GM12878 (cell line): ENCODE data around the gene RAC2. TPM values are rescaled to one million over a fixed set of nuclear protein-coding genes. Genes with fewer than 3 reads are reported as not detected.

Experiments used
- ATAC-seq: fragments of 200-7000 bp; cut with Tn5 transposase; 3 replicates; pipeline ENCODE4 v1.9.1; 2020; ENCODE audit warnings: mild to moderate bottlenecking, moderate library complexity
- BruUV-seq: library from RNA; stranded (reverse); fragments of 400-500 nt; replicated peaks from 2 replicates; lab custom pipeline; 2021; lab: Mats Ljungman, UMichigan
- CTCF ChIA-PET: fragments of 300-600 bp; sonication (Branson Sonifier 250); formaldehyde crosslinking; extraction: SDS; loops from one replicate; lab custom pipeline; 2021; ENCODE audit warnings: inconsistent platforms; lab: Yijun Ruan, JAX
- POLR2A ChIA-PET: fragments of 350-600 bp; formaldehyde crosslinking; extraction: SDS; loops from one replicate; lab custom pipeline; 2021; ENCODE audit warnings: inconsistent platforms; lab: Charles Lee
- RAD21 ChIA-PET: fragments of 300-600 bp; sonication (Branson Sonifier 250); formaldehyde crosslinking; loops from one replicate; lab custom pipeline; 2023; ENCODE audit warnings: antibody characterized with exemption; ENCODE audit not compliant: unreplicated experiment; lab: Charles Lee
- SMC1A ChIA-PET: fragments of 300-600 bp; sonication (Branson Sonifier 250); formaldehyde crosslinking; loops from one replicate; lab custom pipeline; 2023; ENCODE audit not compliant: unreplicated experiment, uncharacterized antibody; lab: Charles Lee
- DNase-seq: peaks from one replicate; pipeline ENCODE4 v3.0.0-alpha.2; 2011; ENCODE audit warnings: low read depth, low spot score
- FAIRE-seq: peaks from 3 replicates; lab custom pipeline; 2011; peaks lifted over from hg19 to GRCh38; lab: Jason Lieb, UNC
- H2AFZ ChIP-seq: 2 replicates; pipeline ENCODE4 v1.6.0; 2011; ENCODE audit warnings: low read depth, low read length, control low read depth; ENCODE audit not compliant: control insufficient read depth
- H3K27ac ChIP-seq: 2 replicates; pipeline ENCODE4 v1.5.1; 2011; ENCODE audit warnings: control low read depth; ENCODE audit not compliant: control insufficient read depth, insufficient read depth
- H3K27me3 ChIP-seq, 2 experiments: replicated peaks in 1 of 2; 2 replicates each; pipeline versions ENCODE4 v1.6.0 to v1.6.1; 2011; ENCODE audit warnings: low read length in 1 of 2; ENCODE audit not compliant: control insufficient read depth in 2 of 2, insufficient read depth in 2 of 2
- H3K36me3 ChIP-seq, 2 experiments: 2 replicates each; pipeline ENCODE4 v1.5.1; 2011; ENCODE audit warnings: low read length in 1 of 2; ENCODE audit not compliant: control insufficient read depth in 2 of 2, insufficient read depth in 2 of 2
- H3K4me1 ChIP-seq: 2 replicates; pipeline ENCODE4 v1.6.1; 2011; ENCODE audit warnings: mild to moderate bottlenecking, low read length, moderate library complexity, mixed read lengths; ENCODE audit not compliant: control insufficient read depth, insufficient read depth
- H3K4me2 ChIP-seq: 2 replicates; pipeline ENCODE4 v1.6.0; 2011; ENCODE audit warnings: control low read depth; ENCODE audit not compliant: control insufficient read depth, insufficient read depth
- H3K4me3 ChIP-seq: fragments of 200-600 bp; sonication (generic); 2 replicates; pipeline ENCODE4 v1.5.1; 2016
- H3K79me2 ChIP-seq: 2 replicates; pipeline ENCODE4 v1.6.0; 2011; ENCODE audit warnings: low read length; ENCODE audit not compliant: control insufficient read depth, insufficient read depth
- H3K9ac ChIP-seq: 2 replicates; pipeline ENCODE4 v1.8.0; 2011; ENCODE audit warnings: low read length, control low read depth, mixed read lengths; ENCODE audit not compliant: control insufficient read depth, insufficient read depth
- H3K9me3 ChIP-seq: replicated peaks from 3 replicates; pipeline ENCODE4 v1.5.1; 2011; ENCODE audit warnings: mild to moderate bottlenecking, low read length; ENCODE audit not compliant: control insufficient read depth, insufficient read depth
- H4K20me1 ChIP-seq: 2 replicates; pipeline ENCODE4 v1.6.0; 2011; ENCODE audit not compliant: control insufficient read depth, insufficient read depth
- DPF2 ChIP-seq: fragments of 450-650 bp; IDR thresholded peaks from 2 replicates; pipeline ENCODE4 v1.6.1; 2017; ENCODE audit warnings: mild to moderate bottlenecking
- EED ChIP-seq: sonication (generic); IDR thresholded peaks from 2 replicates; pipeline ENCODE4 v1.6.1; 2016; ENCODE audit warnings: antibody characterized with exemption, low read depth
- GATAD2B ChIP-seq: fragments of 450-650 bp; conservative IDR thresholded peaks from 2 replicates; pipeline ENCODE4 v1.6.1; 2017; ENCODE audit warnings: low read depth, mild to moderate bottlenecking, moderate library complexity
- MXI1 ChIP-seq: fragments of 150-350 bp; IDR thresholded peaks from 2 replicates; pipeline ENCODE4 v1.6.1; 2011; ENCODE audit warnings: low read depth, mild to moderate bottlenecking, inconsistent platforms, low read length, improper control_type of control experiment
- NFIC ChIP-seq: IDR thresholded peaks from 2 replicates; pipeline ENCODE4 v1.6.1; 2012; ENCODE audit warnings: low read depth, mild to moderate bottlenecking, inconsistent platforms, low read length, moderate library complexity
- NFYB ChIP-seq: IDR thresholded peaks from 2 replicates; pipeline ENCODE4 v1.6.1; 2011; ENCODE audit warnings: low read depth, mild to moderate bottlenecking, low read length, improper control_type of control experiment, moderate library complexity; ENCODE audit not compliant: insufficient read depth
- PAX5 ChIP-seq: IDR thresholded peaks from 2 replicates; pipeline ENCODE4 v1.6.1; 2011; ENCODE audit warnings: low read depth, low read length, borderline replicate concordance
- POLR2A ChIP-seq: IDR thresholded peaks from 2 replicates; pipeline ENCODE4 v1.6.1; 2011; ENCODE audit warnings: low read depth, mild to moderate bottlenecking, low read length
- RBBP5 ChIP-seq: fragments of 200-600 bp; sonication (generic); conservative IDR thresholded peaks from 2 replicates; pipeline ENCODE4 v1.6.1; 2016
- SIX5 ChIP-seq: IDR thresholded peaks from 2 replicates; pipeline ENCODE4 v1.6.1; 2011; ENCODE audit warnings: mild to moderate bottlenecking, low read depth, low read length, moderate library complexity; ENCODE audit not compliant: severe bottlenecking
- TCF12 ChIP-seq: IDR thresholded peaks from 2 replicates; pipeline ENCODE4 v1.6.1; 2011; ENCODE audit warnings: low read depth, mild to moderate bottlenecking, low read length
- ZSCAN29 ChIP-seq: fragments of 450-650 bp; IDR thresholded peaks from 2 replicates; pipeline ENCODE4 v1.6.1; 2017; ENCODE audit warnings: mild to moderate bottlenecking, moderate library complexity
- WGBS: methylation state at CpG from one replicate; pipeline ENCODE4 v1.1.6; 2016; ENCODE audit warnings: low lambda C conversion rate; ENCODE audit not compliant: insufficient replicate concordance, insufficient coverage; ENCODE audit errors: missing lambda C conversion rate; 5-methylcytosine and 5-hydroxymethylcytosine counted together
- in situ Hi-C: fragments of 300-500 bp; cut with MboI; formaldehyde crosslinking; loops from 9 replicates; pipeline ENCODE4 v1.14.3; 2018; ENCODE audit warnings: mixed read lengths
- intact Hi-C: fragments of 100-400 bp; cut with micrococcal nuclease; formaldehyde crosslinking; loops from one replicate; pipeline ENCODE4 v1.14.2; 2022; ENCODE audit not compliant: unreplicated experiment
- polyA plus RNA-seq, 11 experiments: library from polyadenylated mRNA; depleted of rRNA in 4 of 11; unstranded in 6 of 11; stranded (reverse) in 5 of 11; fragments of >200 nt; fragmentation: Nextera tagmentation in 4 of 11; fragmentation: Illumina TruSeq in 1 of 11; extraction: Ambion mirVana in 4 of 11; extraction: Trizol in 1 of 11; gene quantifications; 1 replicate in 1 of 11; 2 replicates in 10 of 11; pipeline versions ENCODE4 v1.2.1 to v1.2.3, GENCODE V29; 2011 to 2016; ENCODE audit warnings: inconsistent platforms in 2 of 11, missing spikeins in 2 of 11, low read depth in 1 of 11
- total RNA-seq, 4 experiments: library from RNA; depleted of rRNA in 3 of 4; stranded (reverse); fragments of >200 nt in 3 of 4; fragmentation: Illumina TruSeq in 1 of 4; extraction: Trizol in 1 of 4; gene quantifications; 2 replicates each; pipeline versions ENCODE4 v1.2.1 to v1.2.3, GENCODE V29; 2013 to 2021
- TF ChIP-seq, protein P1 (sequence below): IDR thresholded peaks from 2 replicates; pipeline ENCODE4 v1.6.1; 2011; ENCODE audit warnings: borderline replicate concordance, low read depth, mild to moderate bottlenecking, moderate library complexity, mixed read lengths, low read length; ENCODE audit not compliant: insufficient read depth; ENCODE audit errors: extremely low read length
- TF ChIP-seq, protein P2 (sequence below): fragments of 450-650 bp; formaldehyde crosslinking; IDR thresholded peaks from 2 replicates; pipeline ENCODE4 v1.4.0; 2022; ENCODE audit warnings: mild to moderate bottlenecking, moderate library complexity
- TF ChIP-seq, protein P3 (sequence below): IDR thresholded peaks from 2 replicates; pipeline ENCODE4 v1.6.1; 2011; ENCODE audit warnings: low read depth, mild to moderate bottlenecking, low read length, moderate library complexity, borderline replicate concordance; ENCODE audit errors: extremely low read depth
- TF ChIP-seq, protein P4 (sequence below): IDR thresholded peaks from 2 replicates; pipeline ENCODE4 v1.6.1; 2011; ENCODE audit warnings: low read depth, low read length, improper control_type of control experiment, borderline replicate concordance
- TF ChIP-seq, protein P5 (sequence below): IDR thresholded peaks from 2 replicates; pipeline ENCODE4 v1.6.1; 2012; ENCODE audit warnings: low read length, inconsistent platforms

Gene RAC2
- total and polyA plus RNA-seq, 10 of the 15 experiments (the other 5 are each of a cell fraction or from before 2014, with no cell fraction given) = 102 to 386 (median 304) TPM

DNA sequence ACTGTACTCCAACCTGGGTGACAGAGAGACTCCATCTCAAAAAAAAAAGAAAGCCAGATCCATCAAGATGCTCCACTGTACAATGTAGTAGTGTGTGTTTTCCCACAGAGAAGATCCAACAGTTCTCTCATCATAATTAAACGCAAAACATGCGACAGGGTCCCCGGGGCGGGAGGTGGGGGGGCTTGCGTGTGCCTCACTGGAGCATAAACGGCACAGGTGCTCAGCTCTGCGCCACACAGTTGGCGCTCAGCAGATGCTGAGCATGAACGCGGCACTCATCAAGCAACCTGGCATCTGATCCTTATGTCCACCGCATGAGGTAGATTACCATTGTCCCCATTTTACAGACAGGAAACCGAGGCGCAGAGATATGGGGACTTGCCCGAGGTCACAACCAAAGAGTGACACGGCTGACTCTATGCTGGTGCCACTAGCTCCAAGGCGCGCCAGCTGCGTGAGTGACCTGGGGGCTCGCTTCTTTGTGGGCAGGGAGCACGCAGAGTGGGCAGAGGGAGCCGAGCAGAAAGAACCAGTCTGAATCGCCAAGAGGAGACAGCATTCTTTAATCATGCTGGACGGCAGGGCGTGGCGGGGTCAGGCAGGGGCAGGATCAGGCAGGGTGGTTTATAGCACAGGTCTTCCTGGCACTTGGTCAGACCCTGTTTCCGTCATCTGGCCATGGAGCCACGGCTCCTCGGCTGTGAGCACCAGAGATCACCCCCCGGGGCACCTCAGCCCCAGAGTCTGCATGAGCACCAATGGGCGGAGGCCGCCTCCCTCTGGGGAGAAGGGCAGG lies 64.2 kb downstream of the RAC2 start:
- no TSS peak for BruUV-seq
- no peaks in the 10 kb centered on the region; a peak in 2 of 4 replicates for H3K27me3 ChIP-seq
- no peak for FAIRE-seq
- POLR2A ChIA-PET = no interaction called here
- H3K36me3 ChIP-seq = no peaks in the 10 kb centered on the region
- H4K20me1 ChIP-seq = no peaks in the 10 kb centered on the region
- intact Hi-C loops (no loop called here), in situ Hi-C loops (no loop called here)
- RAD21 ChIA-PET = no interaction called here
- ATAC-seq = no peak
- DNase-seq = no peak
- no peak overlapping the region for H2AFZ ChIP-seq
- CTCF ChIA-PET = interaction anchor here (0.8 to 1.0 kb wide), 2 partner anchors 14 to 20 kb away, joined by 3 read pairs; no protein-coding TSS in a partner anchor
- TF ChIP-seq, protein P1, sequence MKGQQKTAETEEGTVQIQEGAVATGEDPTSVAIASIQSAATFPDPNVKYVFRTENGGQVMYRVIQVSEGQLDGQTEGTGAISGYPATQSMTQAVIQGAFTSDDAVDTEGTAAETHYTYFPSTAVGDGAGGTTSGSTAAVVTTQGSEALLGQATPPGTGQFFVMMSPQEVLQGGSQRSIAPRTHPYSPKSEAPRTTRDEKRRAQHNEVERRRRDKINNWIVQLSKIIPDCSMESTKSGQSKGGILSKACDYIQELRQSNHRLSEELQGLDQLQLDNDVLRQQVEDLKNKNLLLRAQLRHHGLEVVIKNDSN = no peak
- TF ChIP-seq, protein P2, sequence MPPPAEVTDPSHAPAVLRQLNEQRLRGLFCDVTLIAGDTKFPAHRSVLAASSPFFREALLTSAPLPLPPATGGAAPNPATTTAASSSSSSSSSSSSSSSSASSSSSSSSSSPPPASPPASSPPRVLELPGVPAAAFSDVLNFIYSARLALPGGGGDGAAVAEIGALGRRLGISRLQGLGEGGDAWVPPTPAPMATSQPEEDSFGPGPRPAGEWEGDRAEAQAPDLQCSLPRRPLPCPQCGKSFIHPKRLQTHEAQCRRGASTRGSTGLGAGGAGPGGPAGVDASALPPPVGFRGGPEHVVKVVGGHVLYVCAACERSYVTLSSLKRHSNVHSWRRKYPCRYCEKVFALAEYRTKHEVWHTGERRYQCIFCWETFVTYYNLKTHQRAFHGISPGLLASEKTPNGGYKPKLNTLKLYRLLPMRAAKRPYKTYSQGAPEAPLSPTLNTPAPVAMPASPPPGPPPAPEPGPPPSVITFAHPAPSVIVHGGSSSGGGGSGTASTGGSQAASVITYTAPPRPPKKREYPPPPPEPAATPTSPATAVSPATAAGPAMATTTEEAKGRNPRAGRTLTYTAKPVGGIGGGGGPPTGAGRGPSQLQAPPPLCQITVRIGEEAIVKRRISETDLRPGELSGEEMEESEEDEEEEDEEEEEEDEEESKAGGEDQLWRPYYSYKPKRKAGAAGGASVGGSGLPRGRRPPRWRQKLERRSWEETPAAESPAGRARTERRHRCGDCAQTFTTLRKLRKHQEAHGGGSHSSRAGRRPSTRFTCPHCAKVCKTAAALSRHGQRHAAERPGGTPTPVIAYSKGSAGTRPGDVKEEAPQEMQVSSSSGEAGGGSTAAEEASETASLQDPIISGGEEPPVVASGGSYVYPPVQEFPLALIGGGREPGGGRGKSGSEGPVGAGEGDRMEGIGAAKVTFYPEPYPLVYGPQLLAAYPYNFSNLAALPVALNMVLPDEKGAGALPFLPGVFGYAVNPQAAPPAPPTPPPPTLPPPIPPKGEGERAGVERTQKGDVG (CRISPR knock-in tag) = no peak
- TF ChIP-seq ZSCAN29 (no peak), DPF2 (no peak), NFIC (no peak), POLR2A (no peak), EED (no peak), NFYB (no peak), GATAD2B (no peak), TCF12 (no peak), MXI1 (no peak), SIX5 (no peak), PAX5 (no peak), RBBP5 (no peak)
- TF ChIP-seq, protein P3, sequence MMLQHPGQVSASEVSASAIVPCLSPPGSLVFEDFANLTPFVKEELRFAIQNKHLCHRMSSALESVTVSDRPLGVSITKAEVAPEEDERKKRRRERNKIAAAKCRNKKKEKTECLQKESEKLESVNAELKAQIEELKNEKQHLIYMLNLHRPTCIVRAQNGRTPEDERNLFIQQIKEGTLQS = no peak
- TF ChIP-seq, protein P4, sequence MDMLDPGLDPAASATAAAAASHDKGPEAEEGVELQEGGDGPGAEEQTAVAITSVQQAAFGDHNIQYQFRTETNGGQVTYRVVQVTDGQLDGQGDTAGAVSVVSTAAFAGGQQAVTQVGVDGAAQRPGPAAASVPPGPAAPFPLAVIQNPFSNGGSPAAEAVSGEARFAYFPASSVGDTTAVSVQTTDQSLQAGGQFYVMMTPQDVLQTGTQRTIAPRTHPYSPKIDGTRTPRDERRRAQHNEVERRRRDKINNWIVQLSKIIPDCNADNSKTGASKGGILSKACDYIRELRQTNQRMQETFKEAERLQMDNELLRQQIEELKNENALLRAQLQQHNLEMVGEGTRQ = no peak
- TF ChIP-seq, protein P5, sequence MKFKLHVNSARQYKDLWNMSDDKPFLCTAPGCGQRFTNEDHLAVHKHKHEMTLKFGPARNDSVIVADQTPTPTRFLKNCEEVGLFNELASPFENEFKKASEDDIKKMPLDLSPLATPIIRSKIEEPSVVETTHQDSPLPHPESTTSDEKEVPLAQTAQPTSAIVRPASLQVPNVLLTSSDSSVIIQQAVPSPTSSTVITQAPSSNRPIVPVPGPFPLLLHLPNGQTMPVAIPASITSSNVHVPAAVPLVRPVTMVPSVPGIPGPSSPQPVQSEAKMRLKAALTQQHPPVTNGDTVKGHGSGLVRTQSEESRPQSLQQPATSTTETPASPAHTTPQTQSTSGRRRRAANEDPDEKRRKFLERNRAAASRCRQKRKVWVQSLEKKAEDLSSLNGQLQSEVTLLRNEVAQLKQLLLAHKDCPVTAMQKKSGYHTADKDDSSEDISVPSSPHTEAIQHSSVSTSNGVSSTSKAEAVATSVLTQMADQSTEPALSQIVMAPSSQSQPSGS = no peak
- no peaks in the 10 kb centered on the region for H3K79me2 ChIP-seq
- H3K4me3 ChIP-seq = no peak overlapping the region
- no peaks in the 10 kb centered on the region; the same call in 2 of the 3 replicates for H3K9me3 ChIP-seq
- no peak overlapping the region for H3K9ac ChIP-seq
- 82% methylated on average over 31 of the region's 31 CpGs for WGBS
- no peak overlapping the region for H3K4me2 ChIP-seq
- peaks cover 4% of the 10 kb centered on the region; the same call in 1 of the 2 replicates for H3K4me1 ChIP-seq
- no peak overlapping the region for H3K27ac ChIP-seq
- SMC1A ChIA-PET = interaction anchor here (0.7 to 1.3 kb wide), 2 partner anchors 14 to 16 kb away, joined by 3 read pairs; no protein-coding TSS in a partner anchor
